ENCODE results near the gene TMCC3.

The TMCC3 gene

DNA sequence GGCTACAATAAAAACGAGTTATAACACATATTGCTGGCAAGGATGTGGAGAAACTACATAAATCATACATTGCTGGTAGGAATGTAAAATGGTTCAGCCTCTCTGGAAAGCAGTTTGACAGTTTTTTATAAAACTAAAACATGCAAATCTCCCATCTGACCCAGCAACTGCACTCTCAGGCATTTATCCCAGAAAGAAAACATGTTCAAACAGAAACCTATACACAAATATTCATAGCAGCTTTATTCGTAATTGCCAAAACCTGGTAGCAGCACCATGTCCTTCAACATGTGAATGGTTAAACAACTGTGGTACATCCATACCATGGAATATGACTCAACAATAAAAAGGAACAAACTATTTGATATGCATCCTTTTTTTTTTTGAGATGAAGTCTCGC lies 10.1 kb upstream of the TMCC3 start:
- Mint-ChIP-seq H3K4me3 (no peak overlapping the region), H3K4me1 (ENCODE audit: low read depth) (no peaks in the 10 kb centered on the region), H3K36me3 (ENCODE audit: low read depth) (no peaks in the 10 kb centered on the region), H3K27ac (no peak overlapping the region), H3K27me3 (ENCODE audit: low read depth) (peaks cover 21% of the 10 kb centered on the region), H3K9me3 (no peaks in the 10 kb centered on the region)
- DNase-seq (ENCODE audit: low spot score): no peak

DNA sequence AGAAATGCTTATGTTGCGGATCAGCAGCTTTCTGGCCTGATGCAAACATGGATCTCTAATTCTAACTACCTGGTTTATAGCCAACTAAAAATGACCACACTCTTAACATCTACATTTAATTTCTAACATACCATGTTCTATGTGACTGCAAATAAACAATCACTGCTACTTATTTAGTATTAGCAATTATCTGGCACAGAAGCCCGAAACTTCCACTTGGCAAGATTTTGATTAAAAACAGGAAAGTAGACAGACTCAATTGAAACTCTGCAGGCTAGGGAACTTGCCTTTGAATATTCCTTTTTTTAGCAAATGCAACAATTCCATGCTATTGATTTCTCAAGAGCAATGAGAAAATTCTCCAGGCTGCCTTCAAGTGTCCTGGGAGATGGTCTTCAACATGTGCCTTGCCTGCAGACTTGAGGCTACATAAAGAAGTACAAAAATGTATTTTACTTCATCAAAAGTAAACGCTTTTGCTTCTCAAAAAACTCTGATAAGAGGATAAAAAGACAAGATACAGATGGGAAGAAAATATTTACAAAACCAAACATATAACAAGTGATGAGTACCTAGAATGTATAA lies 9.1 kb upstream of the TMCC3 start:
- no peak for DNase-seq (ENCODE audit: low spot score)
- Mint-ChIP-seq H3K4me3 (no peak overlapping the region), H3K36me3 (ENCODE audit: low read depth) (no peaks in the 10 kb centered on the region), H3K4me1 (ENCODE audit: low read depth) (no peaks in the 10 kb centered on the region), H3K27me3 (ENCODE audit: low read depth) (peaks cover 25% of the 10 kb centered on the region), H3K27ac (no peak overlapping the region), H3K9me3 (no peaks in the 10 kb centered on the region)

DNA sequence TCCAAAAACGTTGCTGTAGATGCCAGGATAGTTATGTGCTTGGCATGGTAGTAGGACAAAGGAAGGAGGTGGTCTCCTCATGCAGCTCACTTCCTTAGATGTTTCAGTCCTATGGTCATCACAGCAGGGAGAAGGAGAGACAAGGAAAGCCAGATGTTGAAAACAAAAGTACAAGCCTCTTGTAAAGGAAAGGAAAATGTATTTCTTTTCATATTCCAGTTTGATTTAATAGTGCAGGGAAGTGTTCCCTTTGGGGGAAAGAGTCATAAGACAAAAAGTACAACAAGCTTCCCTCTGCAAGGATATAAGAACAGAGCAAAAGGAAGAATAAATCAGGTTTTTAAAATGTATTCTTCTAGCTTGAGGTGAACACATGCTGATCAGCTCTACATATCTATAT lies 8.6 kb upstream of the TMCC3 start:
- peaks cover 29% of the 10 kb centered on the region for H3K27me3 Mint-ChIP-seq (ENCODE audit: low read depth)
- no peaks in the 10 kb centered on the region for H3K9me3 Mint-ChIP-seq
- no peak overlapping the region for H3K27ac Mint-ChIP-seq

DNA sequence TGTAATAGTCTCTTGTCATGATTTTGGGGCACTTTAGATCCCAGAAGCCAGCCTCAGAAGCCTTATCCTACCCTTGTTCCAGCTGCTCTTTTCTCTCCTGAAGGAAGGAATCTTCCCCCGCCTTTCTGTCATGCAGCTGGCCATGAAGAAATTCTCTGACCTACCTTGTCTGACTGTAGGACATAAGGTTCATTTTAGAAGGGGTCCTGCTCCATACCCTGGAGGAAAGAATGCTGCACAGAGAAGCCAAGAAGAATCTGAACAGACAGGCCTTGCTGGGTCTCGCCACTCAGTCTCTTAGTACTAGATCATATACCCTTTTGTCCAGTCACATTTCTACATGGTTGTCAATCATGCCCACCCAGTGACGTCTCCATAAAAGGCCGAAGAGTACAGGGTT lies 6.2 kb upstream of the TMCC3 start:
- H3K27ac Mint-ChIP-seq: no peak overlapping the region
- H3K9me3 Mint-ChIP-seq: no peaks in the 10 kb centered on the region
- peaks cover 46% of the 10 kb centered on the region for H3K27me3 Mint-ChIP-seq (ENCODE audit: low read depth)
- H3K36me3 Mint-ChIP-seq (ENCODE audit: low read depth): no peaks in the 10 kb centered on the region
- no peak overlapping the region for H3K4me3 Mint-ChIP-seq
- H3K4me1 Mint-ChIP-seq (ENCODE audit: low read depth): no peaks in the 10 kb centered on the region
- DNase-seq (ENCODE audit: low spot score): no peak

More for the DNA sequence above, 8.6 kb upstream of the TMCC3 start:
- no peaks in the 10 kb centered on the region for H3K4me1 Mint-ChIP-seq (ENCODE audit: low read depth)
- no peak overlapping the region for H3K4me3 Mint-ChIP-seq
- no peaks in the 10 kb centered on the region for H3K36me3 Mint-ChIP-seq (ENCODE audit: low read depth)
- no peak for DNase-seq (ENCODE audit: low spot score)

DNA sequence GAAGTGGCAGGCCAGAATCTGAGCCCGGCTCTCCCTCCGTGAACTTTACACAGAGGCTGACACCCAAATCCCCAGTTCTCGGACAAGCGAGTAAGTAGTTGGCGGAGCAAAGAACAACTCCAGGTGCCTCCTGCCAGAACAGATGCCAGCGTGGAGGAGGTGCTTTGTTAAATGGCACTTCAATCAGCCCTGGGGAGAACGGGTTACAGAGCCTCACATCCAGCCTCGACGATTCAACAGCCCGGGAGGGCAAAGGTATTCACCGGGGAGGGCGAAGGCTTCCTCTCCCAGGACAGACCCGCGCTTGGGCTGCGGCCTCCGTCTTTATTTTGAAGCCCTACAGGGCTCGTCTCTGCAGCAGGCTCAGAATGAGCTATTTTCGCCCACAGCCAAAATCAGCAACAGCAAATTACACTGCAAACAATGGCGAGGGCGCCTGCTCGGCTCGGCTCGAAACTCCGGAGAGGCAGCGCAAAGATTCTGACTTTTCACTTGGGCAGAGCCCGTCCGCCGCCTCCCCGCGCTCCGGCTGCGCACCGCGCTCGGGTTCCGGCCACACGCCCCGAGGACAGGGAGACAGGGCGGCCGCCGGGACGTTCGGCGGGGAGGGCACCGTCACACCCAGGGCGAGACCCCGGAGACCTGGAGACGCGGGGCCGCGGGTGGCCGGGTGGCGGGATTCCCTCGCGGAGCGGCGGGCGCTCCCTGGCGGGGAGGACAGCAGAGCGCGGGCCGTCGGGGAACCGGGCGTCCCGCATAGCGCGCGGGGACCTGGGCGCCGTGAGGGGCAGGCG lies 811 bp downstream of the TMCC3 start:
- Mint-ChIP-seq H3K4me1 (ENCODE audit: low read depth) (peaks cover 5% of the 10 kb centered on the region), H3K27me3 (ENCODE audit: low read depth) (peaks cover 77% of the 10 kb centered on the region), H3K36me3 (ENCODE audit: low read depth) (no peaks in the 10 kb centered on the region), H3K4me3 (peak overlapping the region; percentile 79), H3K27ac (no peak overlapping the region), H3K9me3 (no peaks in the 10 kb centered on the region)
- DNase-seq (ENCODE audit: low spot score): no peak

DNA sequence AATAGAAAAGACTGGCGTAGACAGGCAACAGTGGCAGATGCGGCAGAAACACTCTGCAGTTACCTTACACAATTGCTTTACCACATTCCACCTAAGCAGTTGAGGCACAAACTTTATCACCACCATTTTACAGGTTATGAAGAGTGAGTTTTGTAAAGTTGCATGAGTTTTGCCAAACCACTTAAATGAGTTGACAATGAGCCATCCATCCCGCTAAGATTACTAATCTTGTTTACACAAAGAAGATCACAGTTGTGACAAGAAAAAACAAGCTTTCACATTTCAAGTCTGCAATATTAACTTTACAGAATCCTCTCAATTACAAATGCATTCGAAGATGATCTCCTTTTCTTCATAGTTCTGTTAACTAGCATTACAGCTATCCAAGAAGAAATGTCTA lies 1.8 kb downstream of the TMCC3 start:
- peak overlapping the region; percentile 79 for H3K4me3 Mint-ChIP-seq

DNA sequence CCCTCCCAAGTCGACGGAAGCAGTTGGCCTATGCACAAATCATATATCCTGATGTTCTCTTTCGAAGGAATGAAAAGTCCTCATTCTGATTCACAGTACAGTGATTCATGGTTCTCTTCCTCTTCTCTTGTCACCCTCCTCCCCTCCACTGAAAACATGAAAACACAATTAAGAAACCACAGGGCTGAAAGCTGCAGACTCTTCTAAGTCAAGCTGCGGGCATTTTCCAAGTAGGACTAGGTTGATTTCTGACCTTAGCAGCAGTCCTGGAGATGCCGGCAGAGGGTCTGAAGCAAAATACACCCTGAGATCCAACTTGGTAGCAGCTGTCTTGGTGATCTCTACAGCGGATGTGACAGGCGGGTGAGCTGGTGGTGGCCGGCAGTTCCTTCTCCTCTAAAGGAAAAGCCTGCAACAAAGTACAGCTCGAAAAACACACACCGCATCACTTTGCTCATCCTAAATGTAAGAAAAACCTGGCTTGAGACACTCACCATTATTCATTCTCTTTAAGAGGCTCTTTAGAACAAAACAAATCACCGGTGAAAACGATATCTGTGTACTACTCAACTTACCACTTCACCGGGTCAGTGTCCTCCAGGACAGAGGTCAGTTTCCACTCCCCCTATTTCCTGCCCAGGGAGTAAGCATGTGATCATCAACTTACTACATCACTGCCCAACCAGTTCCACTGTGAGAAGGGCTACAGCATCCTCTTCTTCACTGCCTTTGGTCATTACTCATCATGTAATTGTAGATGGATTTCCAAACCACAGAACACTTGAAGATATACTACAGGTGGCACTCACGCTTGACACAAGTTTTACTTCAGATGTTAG lies 6.0 kb downstream of the TMCC3 start:
- H3K27ac Mint-ChIP-seq: no peak overlapping the region
- H3K36me3 Mint-ChIP-seq (ENCODE audit: low read depth): no peaks in the 10 kb centered on the region
- peak overlapping the region; percentile 64 for H3K4me3 Mint-ChIP-seq
- peak; percentile 20 for DNase-seq (ENCODE audit: low spot score)
- H3K4me1 Mint-ChIP-seq (ENCODE audit: low read depth): peaks cover 29% of the 10 kb centered on the region
- peaks cover 76% of the 10 kb centered on the region for H3K27me3 Mint-ChIP-seq (ENCODE audit: low read depth)
- H3K9me3 Mint-ChIP-seq: no peaks in the 10 kb centered on the region

More for the DNA sequence above, 1.8 kb downstream of the TMCC3 start:
- DNase-seq (ENCODE audit: low spot score): no peak
- Mint-ChIP-seq H3K4me1 (ENCODE audit: low read depth) (peaks cover 15% of the 10 kb centered on the region), H3K27ac (no peak overlapping the region), H3K36me3 (ENCODE audit: low read depth) (no peaks in the 10 kb centered on the region), H3K27me3 (ENCODE audit: low read depth) (peaks cover 80% of the 10 kb centered on the region), H3K9me3 (no peaks in the 10 kb centered on the region)

DNA sequence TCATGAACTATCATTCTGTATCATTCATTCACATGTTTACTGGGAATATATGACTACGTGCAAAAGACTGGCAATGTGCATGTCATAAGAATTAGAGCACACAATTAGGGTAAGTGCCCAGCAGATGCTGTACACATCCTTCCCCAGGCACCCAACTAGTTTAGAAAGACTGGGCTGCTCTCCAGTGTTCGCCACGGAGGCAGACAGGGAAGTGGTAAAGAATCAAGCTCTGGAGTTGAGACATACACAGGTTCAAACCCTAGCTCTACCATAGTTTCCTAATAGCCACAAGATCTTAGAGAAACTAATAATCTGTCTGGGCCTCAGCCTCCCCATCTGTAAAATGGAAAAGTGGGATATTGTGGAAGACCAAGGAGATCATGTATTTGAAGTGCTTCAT lies 6.8 kb downstream of the TMCC3 start:
- peaks cover 73% of the 10 kb centered on the region for H3K27me3 Mint-ChIP-seq (ENCODE audit: low read depth)
- H3K36me3 Mint-ChIP-seq (ENCODE audit: low read depth): no peaks in the 10 kb centered on the region
- no peaks in the 10 kb centered on the region for H3K9me3 Mint-ChIP-seq
- H3K27ac Mint-ChIP-seq: no peak overlapping the region
- DNase-seq (ENCODE audit: low spot score): no peak
- peaks cover 29% of the 10 kb centered on the region for H3K4me1 Mint-ChIP-seq (ENCODE audit: low read depth)
- no peak overlapping the region for H3K4me3 Mint-ChIP-seq

DNA sequence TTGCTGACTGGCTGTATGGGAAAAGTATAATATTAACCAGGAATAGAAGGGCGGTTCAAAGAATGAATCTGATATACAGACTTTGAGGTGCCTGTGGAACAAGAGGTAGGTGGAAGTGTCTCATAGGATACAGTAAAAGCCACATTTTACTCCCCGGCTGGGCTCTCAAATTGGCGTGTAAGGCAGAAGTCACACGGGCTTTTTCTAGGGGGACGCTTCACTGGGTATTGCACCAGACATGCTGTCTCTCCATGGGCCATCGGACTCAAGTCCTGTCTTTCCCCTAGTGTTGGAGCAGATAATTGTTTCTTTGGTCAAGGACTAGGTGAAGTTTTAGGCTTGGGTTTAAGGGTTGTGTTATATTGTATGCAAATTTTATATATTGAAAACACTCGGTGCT lies 9.1 kb downstream of the TMCC3 start:
- Mint-ChIP-seq H3K36me3 (ENCODE audit: low read depth) (no peaks in the 10 kb centered on the region), H3K27ac (peak overlapping the region; percentile 29), H3K4me3 (no peak overlapping the region), H3K9me3 (no peaks in the 10 kb centered on the region), H3K27me3 (ENCODE audit: low read depth) (peaks cover 78% of the 10 kb centered on the region), H3K4me1 (ENCODE audit: low read depth) (peaks cover 29% of the 10 kb centered on the region)
- DNase-seq (ENCODE audit: low spot score): no peak

DNA sequence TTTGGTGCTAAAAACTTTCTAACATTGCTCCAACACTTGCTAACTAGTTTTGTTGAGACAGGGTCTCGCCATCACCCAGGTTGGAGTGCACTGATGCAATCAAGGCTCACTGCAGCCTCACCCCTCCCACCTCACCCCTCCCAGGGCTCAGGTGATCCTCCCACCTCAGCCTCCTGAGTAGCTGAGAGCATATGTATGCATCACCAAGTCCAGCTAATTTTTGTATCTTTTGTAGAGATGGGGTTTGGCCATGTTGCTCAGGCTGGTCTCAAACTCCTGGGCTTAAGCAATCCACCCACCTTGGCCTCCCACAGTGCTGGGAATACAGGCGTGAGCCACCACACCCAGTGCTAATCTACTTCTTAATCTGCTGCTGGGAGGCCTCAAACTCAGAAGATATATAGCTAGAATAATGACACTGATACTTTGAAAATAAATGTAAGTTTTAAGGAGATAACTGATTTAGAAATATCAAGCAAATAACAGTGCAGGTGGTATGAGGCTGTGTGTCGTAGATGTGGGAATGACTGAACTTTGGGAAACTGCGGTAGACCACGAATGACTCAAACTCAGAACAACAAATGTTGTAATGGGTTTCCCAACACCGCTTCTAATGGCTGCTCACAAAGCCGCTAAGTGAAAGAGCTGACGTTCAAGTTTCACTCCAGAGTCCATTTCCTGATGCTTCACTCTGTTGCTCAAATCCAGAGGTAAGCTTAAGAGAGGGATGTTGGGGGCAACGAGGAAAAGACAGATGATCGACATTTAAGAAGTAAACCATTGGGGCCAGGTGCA lies 10.0 kb downstream of the TMCC3 start:
- Mint-ChIP-seq H3K4me3 (peak overlapping the region; percentile 27), H3K4me1 (ENCODE audit: low read depth) (peaks cover 29% of the 10 kb centered on the region), H3K36me3 (ENCODE audit: low read depth) (no peaks in the 10 kb centered on the region), H3K27me3 (ENCODE audit: low read depth) (peaks cover 78% of the 10 kb centered on the region), H3K9me3 (no peaks in the 10 kb centered on the region), H3K27ac (peak overlapping the region; percentile 8)
- DNase-seq (ENCODE audit: low spot score): peak; percentile 80

DNA sequence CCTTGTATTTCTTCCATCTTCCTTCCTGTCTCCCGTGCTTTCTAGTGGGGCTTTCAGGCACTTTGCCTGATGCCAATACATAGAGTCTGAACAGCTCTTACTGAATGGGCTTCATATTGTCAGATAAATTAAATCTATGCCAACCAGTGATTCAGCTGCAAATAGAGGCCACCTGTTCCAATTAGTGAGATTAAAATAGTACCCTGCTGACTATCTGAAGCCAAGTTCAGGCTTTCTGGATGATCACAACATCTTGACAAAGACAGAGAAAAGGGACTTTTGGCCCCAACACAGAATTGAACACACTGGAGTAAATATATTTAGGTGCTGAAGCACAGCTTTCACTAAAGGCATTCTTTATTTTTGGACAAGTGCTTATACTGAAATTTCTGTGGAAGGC lies 11.8 kb downstream of the TMCC3 start:
- Mint-ChIP-seq H3K27me3 (ENCODE audit: low read depth) (peaks cover 72% of the 10 kb centered on the region), H3K27ac (no peak overlapping the region), H3K4me3 (no peak overlapping the region), H3K36me3 (ENCODE audit: low read depth) (no peaks in the 10 kb centered on the region), H3K9me3 (no peaks in the 10 kb centered on the region), H3K4me1 (ENCODE audit: low read depth) (peaks cover 15% of the 10 kb centered on the region)
- no peak for DNase-seq (ENCODE audit: low spot score)

DNA sequence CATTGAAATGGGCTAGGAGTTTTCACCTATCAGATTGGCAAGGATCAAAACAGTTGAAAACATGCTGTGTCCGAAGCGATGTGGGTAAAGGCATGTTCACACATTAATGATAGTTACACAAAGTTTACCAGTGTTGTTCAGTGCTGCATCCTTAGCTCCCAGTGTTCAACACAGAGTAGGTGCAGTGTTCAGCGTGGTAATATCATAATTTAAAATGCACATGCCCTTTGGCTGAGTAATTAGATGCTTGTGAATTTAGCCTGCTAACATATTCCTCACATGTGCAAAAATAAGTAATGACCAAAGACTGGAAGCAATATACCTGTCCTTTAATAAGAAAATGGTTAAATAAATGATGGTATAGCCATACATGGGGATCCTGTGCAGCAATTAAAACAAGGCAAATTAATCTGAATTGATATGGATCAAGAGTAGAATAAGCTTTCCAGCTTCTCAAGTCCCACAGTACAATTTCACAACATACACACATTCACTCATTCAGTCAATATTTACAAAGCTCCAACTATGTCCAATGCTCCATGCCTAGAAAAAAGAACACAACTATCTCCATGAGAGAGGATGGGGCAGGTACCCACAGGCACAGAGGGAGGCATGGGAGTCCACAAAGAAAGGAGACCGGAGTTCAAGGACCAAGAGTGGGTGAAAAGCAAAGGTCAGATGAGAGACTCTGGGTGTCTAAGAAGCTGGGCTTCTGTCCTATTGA lies 12.8 kb downstream of the TMCC3 start:
- H3K27me3 Mint-ChIP-seq (ENCODE audit: low read depth): peaks cover 64% of the 10 kb centered on the region
- H3K27ac Mint-ChIP-seq: no peak overlapping the region
- H3K36me3 Mint-ChIP-seq (ENCODE audit: low read depth): no peaks in the 10 kb centered on the region
- peaks cover 11% of the 10 kb centered on the region for H3K4me1 Mint-ChIP-seq (ENCODE audit: low read depth)
- H3K4me3 Mint-ChIP-seq: no peak overlapping the region
- H3K9me3 Mint-ChIP-seq: no peaks in the 10 kb centered on the region
- no peak for DNase-seq (ENCODE audit: low spot score)

DNA sequence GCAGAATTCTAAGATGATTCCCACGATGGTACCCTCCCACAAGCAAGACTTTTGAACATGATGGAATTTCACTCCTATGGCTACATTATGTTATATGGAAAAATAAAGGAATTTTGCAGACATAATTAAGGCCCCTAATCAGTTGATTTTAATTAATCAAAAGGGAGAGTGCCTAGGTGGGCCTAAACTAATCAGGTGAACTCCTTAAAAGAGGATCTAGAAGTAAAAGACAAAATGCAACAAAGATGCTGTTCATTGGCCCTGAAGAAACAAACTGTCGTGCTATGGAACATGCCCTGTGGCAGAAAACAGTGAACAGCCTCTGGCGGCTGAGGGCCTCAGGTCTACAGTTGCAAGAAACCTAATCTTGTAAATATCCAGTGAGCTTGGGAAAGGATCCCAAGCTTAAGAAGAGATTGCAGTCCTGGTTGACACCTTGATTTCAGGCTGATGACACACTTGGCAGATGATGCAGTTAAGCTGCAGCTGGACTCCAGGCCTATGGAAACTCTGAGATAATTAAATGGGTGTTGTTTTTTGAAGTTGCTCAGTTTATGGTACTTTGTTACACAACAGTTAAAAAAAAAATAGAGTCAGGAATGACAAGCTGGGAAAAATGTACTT lies 13.8 kb downstream of the TMCC3 start:
- no peak for DNase-seq (ENCODE audit: low spot score)
- no peaks in the 10 kb centered on the region for H3K36me3 Mint-ChIP-seq (ENCODE audit: low read depth)
- H3K27ac Mint-ChIP-seq: no peak overlapping the region

More for the DNA sequence above, 13.8 kb downstream of the TMCC3 start:
- H3K9me3 Mint-ChIP-seq: no peaks in the 10 kb centered on the region
- peaks cover 58% of the 10 kb centered on the region for H3K27me3 Mint-ChIP-seq (ENCODE audit: low read depth)
- H3K4me3 Mint-ChIP-seq: no peak overlapping the region
- H3K4me1 Mint-ChIP-seq (ENCODE audit: low read depth): peaks cover 11% of the 10 kb centered on the region

All from T-helper 2 cell treated with Interferon-gamma antibody and Interleukin-4, amounts not matched to agents 5 μg/mL and 100 μg/mL, for 36 hours (primary cell).